Nephron (organoid): ENCODE results near the gene LAMA5.

Experiments
- H3K27ac Mint-ChIP-seq, 3 experiments: 2 replicates each; pipeline ENCODE4 v1.8.0; 2020; ENCODE audit warnings: mixed read lengths in 3 of 3, mild to moderate bottlenecking in 2 of 3, moderate library complexity in 1 of 3
- H3K27me3 Mint-ChIP-seq: 2 replicates; pipeline ENCODE4 v1.8.0; 2021; ENCODE audit warnings: low read depth, mild to moderate bottlenecking, moderate library complexity, mixed read lengths
- H3K36me3 Mint-ChIP-seq: 2 replicates; pipeline ENCODE4 v1.8.0; 2020; ENCODE audit warnings: low read depth, mixed read lengths
- H3K4me1 Mint-ChIP-seq: 2 replicates; pipeline ENCODE4 v1.8.0; 2020; ENCODE audit warnings: mixed read lengths
- H3K4me3 Mint-ChIP-seq, 3 experiments: 2 replicates each; pipeline ENCODE4 v1.8.0; 2020; ENCODE audit warnings: mild to moderate bottlenecking in 3 of 3, mixed read lengths in 3 of 3, moderate library complexity in 2 of 3
- H3K9me3 Mint-ChIP-seq: 2 replicates; pipeline ENCODE4 v1.8.0; 2020; ENCODE audit warnings: mixed read lengths
- TF ChIP-seq, protein P1 (sequence below), 3 experiments: fragments of 200-600 bp; sonication (generic); IDR thresholded peaks; one replicate each; pipeline ENCODE4 v1.5.0; 2021; ENCODE audit warnings: antibody characterized with exemption in 3 of 3; ENCODE audit not compliant: unreplicated experiment in 3 of 3

The LAMA5 gene

DNA sequence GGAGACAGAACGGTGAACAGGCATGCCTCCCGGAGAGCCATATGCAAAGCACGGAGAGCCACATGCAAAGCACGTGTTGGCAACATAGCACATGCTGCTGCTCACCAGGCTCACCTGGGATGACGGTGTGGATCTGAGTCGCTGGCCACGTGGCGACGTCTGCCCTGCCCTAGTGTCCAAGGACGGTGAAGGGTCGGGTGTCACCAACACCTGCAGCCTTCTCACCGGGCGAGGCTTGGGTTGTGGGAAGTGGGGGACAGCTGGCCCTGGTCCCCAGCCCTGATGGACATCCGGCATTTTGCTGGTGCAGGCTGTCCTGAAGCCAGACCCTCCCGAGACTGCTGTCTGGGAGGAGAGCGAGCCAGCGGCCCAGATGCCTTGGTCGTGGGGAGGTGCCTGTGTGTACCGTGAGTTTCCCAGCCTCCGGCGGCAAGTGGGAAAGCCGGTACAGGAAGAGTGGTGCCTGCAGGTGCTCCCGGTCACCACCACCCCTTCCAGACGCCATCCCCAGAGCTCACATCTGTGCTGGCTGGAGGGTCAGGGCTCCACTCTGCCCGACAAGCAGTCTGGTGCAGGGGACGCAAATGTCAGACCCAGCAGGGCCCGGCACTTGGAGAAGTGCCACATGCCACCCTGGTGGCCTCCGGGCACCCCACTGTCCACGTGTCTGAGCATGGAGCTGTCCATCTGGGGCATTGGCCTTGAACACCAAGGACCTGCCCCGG lies 70.2 kb downstream of the LAMA5 start:
- H3K36me3 Mint-ChIP-seq, result peaks cover 24% of the 10 kb centered on the region
- TF ChIP-seq, protein P1, sequence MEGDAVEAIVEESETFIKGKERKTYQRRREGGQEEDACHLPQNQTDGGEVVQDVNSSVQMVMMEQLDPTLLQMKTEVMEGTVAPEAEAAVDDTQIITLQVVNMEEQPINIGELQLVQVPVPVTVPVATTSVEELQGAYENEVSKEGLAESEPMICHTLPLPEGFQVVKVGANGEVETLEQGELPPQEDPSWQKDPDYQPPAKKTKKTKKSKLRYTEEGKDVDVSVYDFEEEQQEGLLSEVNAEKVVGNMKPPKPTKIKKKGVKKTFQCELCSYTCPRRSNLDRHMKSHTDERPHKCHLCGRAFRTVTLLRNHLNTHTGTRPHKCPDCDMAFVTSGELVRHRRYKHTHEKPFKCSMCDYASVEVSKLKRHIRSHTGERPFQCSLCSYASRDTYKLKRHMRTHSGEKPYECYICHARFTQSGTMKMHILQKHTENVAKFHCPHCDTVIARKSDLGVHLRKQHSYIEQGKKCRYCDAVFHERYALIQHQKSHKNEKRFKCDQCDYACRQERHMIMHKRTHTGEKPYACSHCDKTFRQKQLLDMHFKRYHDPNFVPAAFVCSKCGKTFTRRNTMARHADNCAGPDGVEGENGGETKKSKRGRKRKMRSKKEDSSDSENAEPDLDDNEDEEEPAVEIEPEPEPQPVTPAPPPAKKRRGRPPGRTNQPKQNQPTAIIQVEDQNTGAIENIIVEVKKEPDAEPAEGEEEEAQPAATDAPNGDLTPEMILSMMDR (IDR thresholded peaks at IDR 0.05; ENCODE audit: unreplicated experiment in 3 of 3), result no peak
- no peaks in the 10 kb centered on the region for H3K9me3 Mint-ChIP-seq
- H3K4me1 Mint-ChIP-seq, result no peaks in the 10 kb centered on the region
- no peak overlapping the region for H3K27ac Mint-ChIP-seq
- H3K27me3 Mint-ChIP-seq, result no peaks in the 10 kb centered on the region
- H3K4me3 Mint-ChIP-seq, result no peak overlapping the region

DNA sequence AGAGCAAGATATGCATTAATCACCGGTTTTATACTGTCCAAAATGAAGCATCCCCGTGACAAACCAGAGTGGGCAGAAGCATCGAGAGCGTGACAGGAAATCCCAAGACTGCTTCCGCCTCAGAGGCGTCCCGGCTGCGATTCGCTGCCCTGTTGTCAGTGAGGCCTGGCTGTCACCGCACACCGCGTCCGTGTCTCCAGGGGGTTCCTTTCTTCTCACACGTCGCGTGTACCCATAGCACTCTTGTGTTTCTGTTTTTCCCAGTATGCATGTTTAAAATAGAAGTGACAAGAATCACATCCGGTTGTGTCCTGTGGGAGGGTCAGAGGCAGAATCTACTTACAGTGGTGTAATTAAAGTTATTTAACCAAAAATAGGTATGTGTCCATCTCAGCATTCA lies 72.6 kb downstream of the LAMA5 start:
- Mint-ChIP-seq H3K27me3 (no peaks in the 10 kb centered on the region), H3K4me1 (no peaks in the 10 kb centered on the region), H3K9me3 (no peaks in the 10 kb centered on the region), H3K4me3 (no peak overlapping the region), H3K36me3 (peaks cover 30% of the 10 kb centered on the region), H3K27ac (no peak overlapping the region)
- TF ChIP-seq, protein P1 (IDR thresholded peaks at IDR 0.05; ENCODE audit: unreplicated experiment in 3 of 3), result no peak

DNA sequence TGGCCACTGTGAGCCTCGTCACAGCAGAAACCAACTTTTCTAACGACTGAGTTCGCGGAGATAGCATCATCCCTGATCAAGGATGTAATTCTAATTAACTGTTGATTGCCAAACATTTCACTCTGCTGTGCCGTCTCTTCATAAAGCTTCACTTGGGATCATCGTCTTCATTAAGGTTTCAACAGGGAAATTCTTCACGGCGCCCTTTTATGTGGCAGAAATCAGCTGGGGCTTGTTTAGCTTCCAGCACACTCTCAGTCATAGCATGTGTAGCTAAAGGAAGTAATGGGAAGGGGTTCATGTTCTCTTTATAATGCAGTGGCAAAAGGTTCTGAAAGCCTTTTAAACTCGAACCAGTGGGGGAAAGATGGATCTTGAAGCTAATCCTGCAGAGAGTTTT lies 73.2 kb downstream of the LAMA5 start:
- H3K27ac Mint-ChIP-seq, result no peak overlapping the region
- H3K4me1 Mint-ChIP-seq, result no peaks in the 10 kb centered on the region
- no peaks in the 10 kb centered on the region for H3K27me3 Mint-ChIP-seq
- TF ChIP-seq, protein P1 (IDR thresholded peaks at IDR 0.05; ENCODE audit: unreplicated experiment in 3 of 3), result no peak
- no peak overlapping the region for H3K4me3 Mint-ChIP-seq
- peaks cover 32% of the 10 kb centered on the region for H3K36me3 Mint-ChIP-seq
- no peaks in the 10 kb centered on the region for H3K9me3 Mint-ChIP-seq

DNA sequence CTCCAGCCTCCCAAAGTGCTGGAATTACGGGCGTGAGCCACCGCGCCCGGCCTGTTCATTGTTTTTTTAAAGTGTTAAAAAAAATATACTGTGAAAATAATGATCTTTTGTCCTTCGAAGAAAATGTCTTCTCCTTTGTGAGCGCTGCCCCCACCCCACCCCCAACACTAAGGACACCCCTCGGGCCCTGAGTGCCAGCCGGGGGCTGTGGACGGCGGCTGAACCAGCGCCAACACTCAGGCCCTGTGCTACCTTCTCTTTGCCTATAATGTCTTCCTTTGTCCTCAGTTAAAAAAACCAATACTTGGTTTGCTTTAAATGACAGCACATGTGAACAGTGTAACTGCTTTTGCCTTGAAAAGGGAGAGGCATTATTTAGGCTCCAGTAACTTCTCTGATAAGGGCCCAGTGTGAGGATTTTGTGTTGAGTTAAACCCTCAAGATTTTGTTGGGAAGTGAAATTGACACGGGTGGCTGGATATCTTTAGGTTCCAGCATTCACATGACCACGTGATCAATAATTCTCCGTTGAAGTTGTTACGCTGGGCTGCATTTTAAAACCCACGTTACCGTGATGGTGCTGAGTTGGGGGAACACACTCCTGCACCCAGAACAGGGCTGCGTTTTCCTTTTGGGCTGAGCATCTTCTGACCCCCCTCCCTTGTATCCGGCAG lies 73.9 kb downstream of the LAMA5 start:
- peaks cover 36% of the 10 kb centered on the region for H3K36me3 Mint-ChIP-seq
- H3K4me1 Mint-ChIP-seq, result no peaks in the 10 kb centered on the region
- TF ChIP-seq, protein P1 (IDR thresholded peaks at IDR 0.05; ENCODE audit: unreplicated experiment in 3 of 3), result no peak
- H3K27ac Mint-ChIP-seq, result no peak overlapping the region
- no peak overlapping the region for H3K4me3 Mint-ChIP-seq
- H3K27me3 Mint-ChIP-seq, result no peaks in the 10 kb centered on the region
- H3K9me3 Mint-ChIP-seq, result no peaks in the 10 kb centered on the region

DNA sequence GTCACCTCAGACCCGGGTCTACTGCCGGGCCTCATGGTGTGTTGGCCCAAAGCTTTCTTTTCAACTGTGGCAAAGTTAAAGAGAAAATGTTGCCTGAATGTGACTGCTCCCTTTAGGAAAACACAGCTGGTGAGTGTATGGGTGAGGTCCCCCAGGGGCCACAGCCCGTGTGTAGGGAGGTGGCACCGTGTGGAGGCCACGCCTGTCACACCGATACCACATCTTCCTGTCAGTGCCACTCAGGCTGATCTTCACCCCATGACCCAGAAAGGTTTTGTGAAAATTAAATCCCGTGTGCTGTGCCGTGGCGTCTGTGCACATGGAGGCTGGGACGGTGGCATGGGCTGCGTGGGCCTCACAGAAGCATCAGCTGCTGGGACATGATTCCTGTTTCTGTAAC lies 75.0 kb downstream of the LAMA5 start:
- H3K4me1 Mint-ChIP-seq, result no peaks in the 10 kb centered on the region
- H3K36me3 Mint-ChIP-seq, result peaks cover 36% of the 10 kb centered on the region
- no peak overlapping the region for H3K4me3 Mint-ChIP-seq
- no peaks in the 10 kb centered on the region for H3K27me3 Mint-ChIP-seq
- H3K27ac Mint-ChIP-seq, result no peak overlapping the region
- no peaks in the 10 kb centered on the region for H3K9me3 Mint-ChIP-seq
- TF ChIP-seq, protein P1 (IDR thresholded peaks at IDR 0.05; ENCODE audit: unreplicated experiment in 3 of 3), result no peak
